ENCODE results near the gene TFPI2. TPM values are rescaled to one million over a fixed set of nuclear protein-coding genes. Genes with fewer than 3 reads are reported as not detected.

Gene TFPI2
- 265 to 336 TPM (median 271 TPM) in 5 replicates for total RNA-seq (2022; extraction: Qiagen RNA extraction; ENCODE audit: low read depth)

GRCh38 chr7:93890464-93891068, at the start of gene TFPI2:
Gene TFPI2, minus strand, starts transcription at chr7:93890753. Its CDS starts 75 bp downstream, at chr7:93890678.

GRCh38 chr7:93921607-93922566, 31.3 kb upstream of the TFPI2 start, which contains the start of gene GNG11:
Gene GNG11, plus strand, starts transcription at chr7:93921735. Its CDS starts 403 bp downstream, at chr7:93922138.

DNA sequence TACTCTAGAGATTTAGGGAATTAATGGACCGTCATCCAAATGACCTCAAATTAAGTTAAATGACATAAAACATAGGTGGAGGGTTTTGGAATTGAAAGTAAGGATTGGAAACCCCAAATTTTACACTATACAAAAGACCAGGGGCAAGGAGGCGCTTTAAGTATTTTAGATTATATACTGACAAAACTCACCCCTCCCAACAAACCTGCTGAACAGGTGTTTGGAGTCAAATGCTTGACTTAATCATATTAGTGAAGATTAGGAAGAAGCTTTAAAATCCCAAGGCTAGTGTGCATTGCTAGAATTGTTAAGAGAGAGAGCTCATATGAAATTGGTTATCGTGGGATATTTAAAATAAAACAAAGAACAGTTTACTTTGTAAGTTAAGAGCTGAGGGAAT, 15.7 kb upstream of the TFPI2 start, which contains the start of gene GNGT1:
TSS of gene GNGT1 (plus strand) at position 301 of the 400 bp plus-strand sequence. CDS start 180 bp downstream, outside the sequence.

Other genes with a start within 250 kb of the TFPI2 start
- 0.09 TPM in 1 of 5 replicates, not detected in the others for gene GNGT1, start 15.8 kb upstream of the TFPI2 start, total RNA-seq (2022; extraction: Qiagen RNA extraction; ENCODE audit: low read depth)
- 33.1 to 38.6 TPM (median 33.9 TPM) in 5 replicates for gene GNG11, start 31.0 kb upstream of the TFPI2 start, total RNA-seq (2022; extraction: Qiagen RNA extraction; ENCODE audit: low read depth)
- 22.2 to 34.2 TPM (median 26.1 TPM) in 5 replicates for gene BET1, start 113.6 kb upstream of the TFPI2 start, total RNA-seq (2022; extraction: Qiagen RNA extraction; ENCODE audit: low read depth)

All from A549 treated with DMSO at 1 μM for 4 hours (cell line).